ENCODE results near the gene METTL26. TPM values are rescaled to one million over a fixed set of nuclear protein-coding genes. Genes with fewer than 3 reads are reported as not detected.
"Not testable (repeated sequence)": the region's sequence is repeated elsewhere in the genome, so short reads cannot be mapped to it uniquely, and the experiment has no call there.

Gene METTL26
- total RNA-seq, 1 donor from 2014 or later: 62.2 TPM

DNA sequence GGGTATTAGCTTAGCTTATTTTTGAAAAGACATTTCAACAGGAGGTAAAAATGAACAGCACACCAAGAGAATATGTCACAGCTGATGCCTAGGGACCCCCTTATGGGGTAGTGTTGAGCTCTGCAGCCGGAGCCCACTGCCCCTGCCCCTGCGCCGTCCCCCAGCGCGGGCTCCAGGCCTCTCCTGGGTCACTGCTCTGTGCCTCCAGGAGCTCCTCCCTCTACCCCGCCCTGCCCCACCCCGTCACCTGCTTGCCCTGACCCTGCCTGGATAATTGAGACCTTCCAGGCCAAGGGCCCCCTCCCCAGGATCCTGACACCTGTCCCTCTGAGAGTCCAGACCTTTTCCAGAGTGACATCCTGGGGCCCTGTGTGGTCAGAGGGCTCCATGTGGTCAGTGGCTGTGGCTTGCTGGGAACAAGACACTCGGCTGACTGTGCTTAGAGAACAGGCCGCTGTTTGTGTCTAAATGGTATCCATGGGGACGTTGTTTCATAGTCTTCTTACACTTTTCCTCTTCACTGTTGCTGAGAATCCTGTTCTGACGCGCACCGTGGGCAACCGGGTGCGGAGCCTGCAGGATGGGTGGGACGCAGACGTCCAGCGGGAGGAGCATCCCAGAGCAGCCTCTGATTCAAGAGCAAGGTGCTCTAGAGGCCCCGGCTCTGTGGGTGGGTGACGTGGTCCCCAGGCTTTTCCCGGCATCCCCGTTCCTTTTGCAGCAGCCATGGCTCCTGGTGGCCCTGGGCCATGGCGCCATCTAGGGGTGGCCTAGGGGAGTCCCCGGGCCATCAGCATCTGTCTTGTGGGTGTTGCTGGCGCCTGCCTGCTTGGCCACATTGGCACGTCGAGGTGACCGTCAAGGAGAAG, 25.4 kb downstream of the METTL26 start:
- DNase-seq (peak; percentile 67), ATAC-seq (peak; percentile 69)
- intact Hi-C loops (cut with micrococcal nuclease): no loop called here

DNA sequence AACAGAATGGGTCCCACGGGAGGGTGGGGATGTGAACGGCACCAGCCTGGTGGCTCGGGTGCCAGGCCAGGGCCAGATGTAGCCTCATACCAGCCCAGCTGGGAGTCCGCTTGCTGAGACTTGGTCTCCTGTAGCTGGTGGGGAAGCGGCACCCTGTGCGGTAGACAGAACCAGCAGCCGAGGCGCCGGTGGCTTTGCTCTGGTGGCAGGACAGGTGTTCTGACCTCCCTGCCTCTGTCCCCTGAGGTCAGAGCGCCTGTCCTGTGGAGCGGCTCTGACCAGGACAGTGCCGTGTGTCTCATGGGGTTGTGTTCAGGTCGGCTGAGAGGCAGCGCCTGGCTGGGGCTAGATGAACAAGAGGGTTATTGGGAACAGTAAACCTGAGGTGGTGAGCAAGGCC, 26.1 kb downstream of the METTL26 start:
- intact Hi-C loops (cut with micrococcal nuclease): no loop called here
- no peak for ATAC-seq
- DNase-seq: no peak

DNA sequence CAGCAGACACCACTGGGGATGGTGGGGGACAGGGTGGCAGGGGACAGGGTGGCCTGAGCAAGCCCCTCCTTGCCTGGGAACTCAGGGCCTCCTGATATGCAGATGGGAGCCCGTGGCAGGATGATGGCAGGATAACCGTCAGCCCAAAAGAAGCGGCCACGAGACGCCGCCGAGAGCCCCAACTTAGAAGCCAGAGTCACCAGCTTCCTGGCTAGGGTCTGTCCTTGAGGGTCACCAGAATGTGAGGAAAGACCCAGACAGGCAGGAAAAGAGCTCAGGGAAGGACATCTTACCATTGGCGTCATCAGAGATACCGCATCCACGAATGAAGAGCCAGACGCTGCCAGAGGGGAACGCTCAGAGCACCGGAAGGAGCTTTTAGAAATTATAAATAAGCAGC, 26.8 kb downstream of the METTL26 start:
- ATAC-seq (no peak), DNase-seq (no peak)
- intact Hi-C loops (cut with micrococcal nuclease): no loop called here

DNA sequence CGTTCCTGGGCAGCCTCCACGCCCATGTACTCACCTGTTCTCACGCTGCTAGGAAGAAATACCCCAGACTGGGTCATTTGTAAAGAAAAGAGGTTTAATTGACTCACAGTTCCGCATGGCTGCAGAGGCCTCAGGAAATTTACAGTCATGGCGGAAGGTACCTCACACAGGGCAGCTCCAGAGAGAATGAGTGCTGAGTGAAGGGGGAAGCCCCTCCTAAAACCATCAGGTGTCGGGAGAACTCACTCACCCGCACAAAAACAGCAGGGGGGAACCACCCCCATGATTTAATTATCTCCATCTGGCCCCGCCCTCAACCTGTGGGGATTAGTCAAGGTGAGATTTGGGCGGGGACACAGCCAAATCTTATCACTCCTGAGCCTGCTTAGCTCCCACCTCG, 28.1 kb downstream of the METTL26 start:
- DNase-seq: no peak
- no peak for ATAC-seq
- intact Hi-C loops (cut with micrococcal nuclease): no loop called here

DNA sequence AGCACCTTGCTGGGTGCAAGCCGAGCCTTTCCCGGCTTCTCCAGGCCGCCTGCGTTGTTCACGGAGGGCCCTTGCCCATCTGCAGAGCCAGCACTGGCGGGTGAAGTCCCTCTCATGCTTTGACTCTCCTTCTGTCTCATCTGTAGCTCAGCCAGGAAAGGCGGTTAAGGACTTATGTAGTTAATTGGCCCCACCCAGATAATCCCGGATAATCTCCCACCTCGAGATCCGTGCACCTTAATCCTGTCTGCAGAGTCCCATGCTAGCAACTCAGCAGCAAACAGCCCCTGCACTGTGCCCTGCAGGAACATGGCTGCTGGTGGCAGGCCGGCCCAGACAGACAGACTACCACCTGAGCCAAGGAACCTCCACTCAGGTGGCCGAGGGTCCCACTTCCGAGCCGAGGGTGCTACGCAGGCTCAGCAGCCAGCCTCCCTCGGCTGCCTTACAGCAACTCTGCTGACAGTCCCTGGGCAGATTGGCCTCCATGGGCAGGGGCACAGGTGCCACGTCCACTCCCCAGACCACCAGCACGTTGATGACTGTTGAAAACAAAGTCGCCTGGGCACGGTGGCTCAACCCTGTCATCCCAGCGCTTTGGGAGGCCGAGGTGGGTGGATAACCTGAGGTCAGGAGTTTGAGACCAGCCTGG, 29.3 kb downstream of the METTL26 start:
- DNase-seq (no peak), ATAC-seq (no peak)
- intact Hi-C loops (cut with micrococcal nuclease): no loop called here

DNA sequence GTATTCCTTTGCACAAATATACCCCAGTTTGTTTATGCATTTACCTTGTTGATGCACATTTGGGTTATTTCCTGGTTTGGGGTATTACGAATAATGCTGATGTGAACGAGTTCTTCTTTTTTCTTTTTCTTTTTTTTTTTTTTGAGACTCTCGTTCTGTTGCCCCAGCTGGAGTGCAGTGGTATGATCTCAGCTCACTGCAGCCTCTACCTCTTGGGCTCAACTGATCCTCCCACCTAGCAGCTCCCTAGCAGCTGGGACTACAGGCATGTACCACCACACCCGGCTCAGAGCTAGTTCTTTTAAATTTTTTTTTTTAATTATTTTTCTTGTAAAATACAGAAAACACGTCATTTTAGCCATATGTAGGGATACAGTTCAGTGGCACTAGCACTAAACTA, 32.2 kb downstream of the METTL26 start:
- DNase-seq: no peak

DNA sequence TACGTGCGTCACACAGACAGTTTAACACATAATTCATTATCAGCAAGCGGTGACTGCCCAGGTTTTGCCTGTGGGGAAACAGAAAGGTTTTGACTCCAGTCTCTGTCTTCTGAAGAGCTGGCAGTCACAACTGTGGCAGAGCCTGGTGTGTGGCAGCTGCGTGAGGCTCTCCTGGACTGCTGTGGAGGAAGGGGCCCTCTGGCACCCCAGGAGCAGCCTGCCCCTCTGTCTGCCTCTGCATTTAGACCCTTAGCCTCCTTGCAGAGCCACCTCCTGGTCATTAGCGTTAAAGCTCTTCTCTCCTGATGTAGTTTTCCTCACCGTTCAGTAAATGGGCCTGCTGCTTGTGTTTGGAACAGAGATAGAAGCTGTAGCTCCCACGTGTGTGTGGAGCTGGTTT, 35.3 kb downstream of the METTL26 start:
- intact Hi-C loops (cut with micrococcal nuclease): no loop called here
- no peak for ATAC-seq
- DNase-seq: no peak

More for the DNA sequence above, 32.2 kb downstream of the METTL26 start:
- ATAC-seq: no peak
- intact Hi-C loops (cut with micrococcal nuclease): no loop called here

DNA sequence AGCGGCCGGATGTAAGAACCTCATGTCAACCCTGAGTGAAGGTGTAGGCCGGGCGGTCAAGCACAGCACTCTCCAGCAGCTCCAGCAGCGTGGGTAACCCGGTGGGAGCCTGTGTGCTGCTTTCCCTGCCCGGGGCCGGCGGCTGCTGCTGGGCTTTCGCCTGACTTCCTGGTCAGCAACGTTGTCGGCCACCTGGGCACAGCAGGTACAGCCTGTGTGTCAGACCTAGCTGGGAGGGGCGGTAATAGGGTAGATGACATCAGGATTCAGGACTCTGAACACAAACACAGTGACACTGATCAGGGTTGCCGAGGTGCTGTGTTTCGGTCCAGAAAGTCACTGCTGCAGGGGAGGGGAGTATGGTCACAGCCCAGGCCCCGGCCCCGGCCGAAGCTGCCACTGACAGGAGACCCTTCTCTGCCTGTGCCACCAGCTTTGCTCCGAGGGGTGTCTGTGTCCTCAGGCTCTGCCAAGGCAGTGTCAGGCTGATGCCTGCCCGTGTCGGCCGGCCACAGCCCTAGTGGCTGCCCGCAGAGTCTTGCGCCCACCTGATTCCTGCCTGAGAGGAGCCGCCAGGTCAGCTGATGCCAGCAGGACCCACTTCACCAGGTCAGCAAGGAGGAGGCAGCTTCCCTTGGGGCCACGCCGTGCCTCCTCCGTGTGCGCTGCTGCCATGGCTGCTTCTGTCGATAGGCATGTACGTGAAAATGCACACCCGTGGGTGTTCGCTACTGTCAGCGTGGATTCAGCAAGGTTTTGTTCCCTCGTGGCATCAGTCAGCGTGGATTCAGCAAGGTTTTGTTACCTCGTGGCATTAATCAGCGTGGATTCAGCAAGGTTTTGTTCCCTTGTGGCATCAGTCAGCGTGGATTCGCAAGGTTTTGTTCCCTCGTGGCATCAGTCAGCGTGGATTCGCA, 37.0 kb downstream of the METTL26 start:
- DNase-seq: no peak
- intact Hi-C loops (cut with micrococcal nuclease): no loop called here
- ATAC-seq: no peak

DNA sequence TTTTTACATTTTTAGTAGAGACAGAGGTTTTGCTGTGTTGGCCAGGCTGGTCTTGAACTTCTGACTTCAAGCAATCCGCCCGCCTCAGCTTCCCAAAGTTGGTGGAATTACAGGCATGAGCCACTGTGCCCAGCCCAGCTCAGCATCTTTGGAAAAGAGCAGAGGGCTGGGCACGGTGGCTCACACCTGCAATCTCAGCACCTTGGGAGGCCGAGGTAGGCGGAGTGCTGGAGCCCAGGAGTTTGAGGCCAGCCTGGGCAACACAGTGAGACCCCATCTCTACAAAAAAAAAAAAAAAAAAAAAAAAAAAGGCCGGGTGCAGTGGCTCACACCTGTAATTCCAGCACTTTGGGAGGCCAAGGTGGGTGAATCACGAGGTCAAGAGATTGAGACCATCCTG, 38.5 kb downstream of the METTL26 start:
- ATAC-seq; DNase-seq; intact Hi-C loops (cut with micrococcal nuclease): not testable (repeated sequence)

DNA sequence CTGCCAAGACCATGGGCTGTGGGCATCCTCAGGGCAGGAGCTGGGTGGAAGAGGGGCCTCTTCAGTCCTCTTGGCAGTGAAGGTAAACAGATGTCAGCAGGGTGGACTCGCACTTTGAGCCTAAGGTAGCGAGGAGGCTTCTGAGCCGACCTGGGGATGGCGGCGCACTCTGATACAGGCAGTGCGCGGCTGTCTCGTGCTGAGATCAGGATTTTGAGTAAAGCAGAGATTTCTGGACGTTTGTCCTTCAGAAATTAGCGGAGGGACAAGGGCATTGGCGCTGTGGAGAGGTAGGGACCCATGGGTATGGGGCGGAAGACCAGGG, 39.4 kb downstream of the METTL26 start:
- ATAC-seq (no peak), DNase-seq (no peak)
- intact Hi-C loops (cut with micrococcal nuclease): no loop called here

DNA sequence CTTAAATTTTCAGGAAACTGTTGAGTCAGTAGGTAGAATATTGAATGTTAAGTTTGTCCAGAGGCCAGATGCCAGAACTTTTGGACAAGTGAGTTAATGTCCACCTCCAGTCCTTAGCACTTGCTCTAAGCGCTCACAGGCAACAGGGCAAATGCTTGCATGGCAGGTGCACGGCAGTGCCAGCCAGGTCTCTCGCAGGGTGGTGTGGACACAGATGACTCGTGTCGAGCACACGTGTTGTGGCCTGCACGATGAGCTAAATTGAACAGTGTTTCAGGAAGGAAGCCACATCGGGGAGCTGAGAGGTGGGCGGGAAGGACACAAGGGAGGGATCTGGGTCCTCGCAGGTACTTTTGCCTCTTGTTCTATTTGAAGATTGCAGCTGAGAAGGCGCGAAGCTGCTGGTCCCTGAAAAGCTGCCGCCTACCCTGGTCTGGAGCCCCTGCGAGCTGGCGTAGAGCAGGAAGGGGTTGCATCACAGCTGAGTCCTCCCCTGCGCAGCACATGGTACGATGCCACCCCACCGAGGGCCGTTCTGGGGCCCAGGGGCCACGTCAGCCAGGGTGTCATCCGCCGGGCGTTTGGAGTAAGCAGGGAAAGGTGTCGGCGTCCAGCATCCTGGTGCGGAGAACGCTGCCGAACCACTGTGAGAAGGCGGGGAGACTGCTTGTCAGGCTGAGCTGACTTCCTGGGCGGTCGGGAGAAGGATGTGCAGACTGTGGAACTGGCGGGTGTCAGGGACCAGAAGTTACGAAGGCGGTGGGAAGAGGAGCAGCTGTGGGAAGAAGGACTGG, 40.0 kb downstream of the METTL26 start:
- ATAC-seq (no peak), DNase-seq (no peak)
- intact Hi-C loops (cut with micrococcal nuclease): no loop called here

DNA sequence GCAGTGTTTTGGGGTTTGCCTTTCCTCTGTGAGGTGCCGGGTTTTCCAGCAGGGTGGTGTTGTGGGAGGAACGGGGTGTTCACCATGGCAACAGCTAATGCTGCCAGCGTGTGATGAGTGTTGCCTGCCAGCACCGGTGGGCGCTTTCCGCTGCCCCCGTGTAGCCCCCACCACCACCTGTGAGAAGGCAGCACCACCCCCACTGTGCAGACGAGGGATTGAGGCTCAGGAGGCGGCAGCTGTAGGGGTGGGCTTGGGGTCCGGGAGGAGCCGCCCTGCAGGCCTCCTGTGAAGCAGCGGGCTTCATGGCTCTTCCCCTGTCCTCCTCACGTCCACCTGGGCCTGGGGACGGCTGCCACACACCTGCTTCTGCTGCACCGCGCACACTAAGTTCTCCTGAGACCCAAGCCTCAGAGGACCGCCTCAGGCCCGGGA, 41.0 kb downstream of the METTL26 start:
- intact Hi-C loops (cut with micrococcal nuclease): no loop called here
- no peak for DNase-seq
- ATAC-seq: no peak

DNA sequence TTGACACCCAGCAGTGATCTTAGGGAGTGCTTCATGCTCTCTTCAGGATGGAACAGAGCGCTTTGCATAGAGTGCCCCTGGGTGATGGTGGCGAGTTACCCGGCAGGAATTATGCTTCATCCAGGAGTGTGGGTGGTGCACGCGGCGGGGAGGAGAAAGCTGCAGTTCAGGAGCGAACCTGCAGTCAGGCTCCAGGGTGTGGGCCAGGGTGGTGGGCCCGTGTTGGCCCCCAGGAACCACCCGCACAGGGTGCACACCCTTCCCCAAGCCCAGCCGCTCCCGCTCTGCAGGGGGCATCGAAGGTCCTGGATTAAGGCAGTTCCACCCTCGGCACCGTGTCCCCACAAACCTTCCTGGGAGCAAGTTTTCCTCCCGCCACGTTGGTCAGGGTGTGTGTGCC, 42.3 kb downstream of the METTL26 start:
- intact Hi-C loops (cut with micrococcal nuclease): no loop called here
- ATAC-seq (no peak), DNase-seq (no peak)

DNA sequence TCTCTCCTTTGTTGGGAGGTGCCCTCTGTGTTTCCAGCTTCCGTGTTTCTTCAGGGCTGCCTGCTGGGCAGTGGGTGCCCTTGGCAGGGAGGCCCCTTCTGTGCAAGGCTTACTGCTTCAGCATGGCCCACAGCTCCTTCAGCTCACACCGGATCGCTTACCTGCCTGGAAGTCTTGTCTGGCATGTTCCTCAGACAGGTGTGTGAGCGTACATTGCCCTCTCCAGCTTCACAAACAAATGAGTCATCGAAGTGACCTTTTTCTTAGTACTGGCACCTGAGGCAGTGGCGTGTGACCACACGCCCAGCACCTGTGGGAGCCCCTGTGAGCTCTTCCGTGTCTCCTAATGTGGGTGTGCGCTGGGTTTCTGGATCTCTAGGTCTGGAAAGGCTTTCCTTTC, 42.7 kb downstream of the METTL26 start:
- intact Hi-C loops (cut with micrococcal nuclease): no loop called here
- DNase-seq: no peak
- no peak for ATAC-seq

DNA sequence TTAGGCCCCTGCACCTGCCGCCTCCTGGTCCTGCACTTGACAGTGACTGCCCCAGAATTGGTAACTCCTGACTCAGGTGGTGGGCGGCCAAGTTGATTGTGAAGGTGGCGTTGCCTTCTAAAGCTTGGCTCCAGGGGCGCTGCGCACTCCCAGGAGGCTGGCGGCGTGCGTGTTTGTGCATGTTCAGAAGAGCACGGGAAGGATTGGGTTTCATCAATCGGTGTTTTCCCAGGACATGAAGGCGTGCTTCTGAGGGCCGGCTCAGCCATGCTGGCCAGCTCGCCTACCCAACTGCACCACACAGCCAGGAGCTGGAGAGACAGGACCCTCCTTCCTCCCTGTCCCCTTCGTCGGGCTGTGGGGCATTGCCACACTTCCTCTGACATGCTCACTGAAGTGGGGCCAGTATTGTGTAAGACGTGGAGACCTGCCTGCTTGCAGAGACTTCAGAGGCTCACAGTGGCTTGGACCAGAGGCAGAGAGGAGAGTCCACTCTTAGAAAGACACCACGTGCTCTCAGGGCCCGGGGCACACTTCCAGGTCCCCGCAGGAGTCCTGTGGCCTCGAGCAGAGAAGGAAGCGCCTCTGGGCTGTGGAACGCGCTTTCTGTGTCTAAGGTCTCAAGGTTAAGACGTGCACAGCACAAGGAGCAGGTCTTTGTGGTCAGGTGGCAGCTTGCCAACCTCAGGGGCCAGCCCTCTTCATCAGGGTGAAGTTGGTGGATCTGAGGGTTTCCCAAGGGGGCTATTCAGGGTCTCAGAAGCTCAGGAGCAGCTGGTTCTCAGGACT, 43.4 kb downstream of the METTL26 start:
- no peak for ATAC-seq
- no peak for DNase-seq
- intact Hi-C loops (cut with micrococcal nuclease): no loop called here

DNA sequence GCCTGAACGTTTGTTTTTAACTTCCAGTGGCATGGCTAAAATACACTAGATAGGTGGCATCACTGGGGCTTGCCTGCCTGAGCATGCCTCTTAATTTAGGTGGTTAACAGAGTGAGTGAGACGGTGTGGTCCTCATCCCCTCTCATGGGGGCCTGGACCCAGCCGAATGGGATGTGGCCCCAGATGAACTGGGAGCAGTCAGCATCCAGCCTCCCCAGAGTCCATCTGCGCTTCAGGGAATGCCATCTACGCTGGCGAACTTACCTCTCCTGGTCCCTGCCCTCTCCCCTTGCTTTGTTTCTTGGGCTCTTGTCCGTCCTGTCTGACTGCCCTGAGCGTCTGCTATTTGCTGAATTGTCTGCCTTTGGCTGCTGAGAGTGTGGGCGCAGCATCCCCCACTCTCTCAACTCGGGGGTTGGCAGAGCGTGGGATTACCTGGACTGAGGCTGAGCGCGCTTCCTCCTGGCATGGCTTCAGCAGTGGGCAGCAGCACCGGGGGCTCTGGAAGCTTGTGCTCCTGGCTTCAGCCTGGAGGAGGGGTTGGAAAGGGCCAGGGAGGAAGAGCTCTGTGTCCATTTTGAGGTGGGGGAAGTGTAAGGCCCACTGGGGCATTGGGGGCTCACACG, 44.1 kb downstream of the METTL26 start:
- DNase-seq (no peak), ATAC-seq (no peak)
- intact Hi-C loops (cut with micrococcal nuclease): no loop called here

DNA sequence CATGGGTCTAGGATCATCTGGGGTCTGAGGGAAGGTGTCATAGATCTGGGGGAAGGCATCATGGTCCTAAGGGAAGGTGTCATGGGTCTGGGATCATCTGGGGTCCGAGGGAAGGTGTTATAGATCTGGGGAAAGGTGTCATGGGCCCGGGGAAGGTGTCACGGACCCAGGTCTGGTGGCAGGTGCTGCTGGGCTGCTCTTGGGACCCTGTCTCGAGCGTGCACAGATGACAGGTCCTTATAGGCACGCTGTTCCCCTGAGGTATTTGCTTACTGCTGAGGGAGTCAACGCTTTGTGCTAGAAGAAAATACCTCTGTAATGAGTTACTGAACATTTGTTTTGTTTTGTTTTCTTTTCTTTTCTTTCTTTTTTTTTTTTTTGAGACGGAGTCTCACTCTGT, 44.9 kb downstream of the METTL26 start:
- intact Hi-C loops (cut with micrococcal nuclease): no loop called here
- DNase-seq (no peak), ATAC-seq (no peak)

DNA sequence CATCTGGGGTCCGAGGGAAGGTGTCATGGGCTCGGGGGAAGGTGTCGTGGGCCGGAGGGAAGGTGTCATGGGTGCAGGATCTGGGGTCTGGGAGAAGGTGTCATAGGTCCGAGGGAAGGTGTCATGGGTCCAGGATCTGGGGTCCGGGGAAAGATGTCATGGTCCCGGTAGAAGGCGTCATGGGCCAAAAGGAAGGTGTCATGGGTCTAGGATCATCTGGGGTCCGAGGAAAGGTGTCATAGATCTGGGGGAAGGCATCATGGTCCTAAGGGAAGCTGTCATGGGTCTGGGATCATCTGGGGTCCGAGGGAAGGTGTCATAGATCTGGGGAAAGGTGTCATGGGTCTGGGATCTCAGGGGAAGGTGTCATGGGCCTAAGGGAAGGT, 45.3 kb downstream of the METTL26 start:
- no peak for ATAC-seq
- no peak for DNase-seq
- intact Hi-C loops (cut with micrococcal nuclease): no loop called here

Data from left ventricle myocardium superior (tissue), 1 donor.